Measurements from ENCODE around the gene TNKS2.

- TF ChIP-seq CTCF (optimal IDR thresholded peaks at IDR 0.05 in 1 of 3, IDR thresholded peaks at IDR 0.05 in 1 of 3, conservative IDR thresholded peaks at IDR 0.05 in 1 of 3; ENCODE audit: extremely low read depth in 1 of 3, insufficient read depth in 2 of 3, low read length in 3 of 3): no peak
- no peak for TF ChIP-seq EZH2 (IDR thresholded peaks at IDR 0.05; ENCODE audit: low read length)
Measured at GRCh38 chr10:91775731-91776130, 22.5 kb upstream of the TNKS2 start.

All from keratinocyte (primary cell).